22Rv1 (cell line): ENCODE results near the gene PTPRM.

Experiments used
- H3K27ac ChIP-seq: fragments of 450-650 bp; 2 replicates; pipeline ENCODE4 v1.5.1; 2017
- CTCF ChIP-seq: fragments of 450-650 bp; IDR thresholded peaks from 2 replicates; pipeline ENCODE4 v1.5.1; 2017; ENCODE audit warnings: mild to moderate bottlenecking
- ZFX ChIP-seq: fragments of 450-650 bp; IDR thresholded peaks from 2 replicates; pipeline ENCODE4 v1.6.1; 2017; ENCODE audit warnings: antibody characterized with exemption, borderline replicate concordance

PTPRM gene

GRCh38 chr18:7873316-7873715 is 306.2 kb downstream of the PTPRM start:
- H3K27ac ChIP-seq = no peak overlapping the region
- TF ChIP-seq ZFX (no peak), CTCF (no peak)

DNA sequence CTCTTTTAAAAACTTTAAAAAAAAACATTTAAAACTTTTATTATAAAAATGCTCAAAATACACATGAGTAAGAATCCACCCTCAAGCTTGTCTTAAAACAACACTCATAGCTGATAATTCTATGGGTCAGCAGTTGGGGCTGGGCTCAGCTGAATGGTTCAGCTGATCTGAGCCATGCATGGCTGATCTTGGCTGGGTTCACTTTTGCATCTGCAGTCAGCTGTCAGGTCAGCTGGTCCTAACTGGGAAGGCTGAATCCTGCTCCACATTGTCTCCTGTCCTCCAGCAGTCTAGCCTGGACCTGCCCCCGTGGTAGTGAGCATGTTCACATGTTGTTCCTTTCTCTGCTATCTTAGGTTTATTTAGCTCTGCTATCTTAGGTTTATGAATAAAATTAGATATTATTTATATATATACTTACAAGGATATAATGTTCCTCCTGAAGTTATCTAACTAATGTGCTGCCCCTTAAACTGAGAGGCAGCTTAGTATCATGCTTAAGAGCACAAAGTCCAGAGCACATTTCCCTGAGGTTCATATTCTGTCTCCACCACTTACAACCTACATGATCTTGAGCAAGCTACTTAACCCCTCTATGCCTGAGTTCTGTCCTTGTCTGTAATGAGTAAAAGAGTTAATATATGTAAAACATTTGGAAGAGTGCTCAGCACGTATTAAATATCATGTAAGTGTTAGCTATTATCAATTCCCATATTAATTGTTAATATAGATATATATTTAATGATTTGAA is 309.4 kb downstream of the PTPRM start:
- no peak overlapping the region for H3K27ac ChIP-seq

DNA sequence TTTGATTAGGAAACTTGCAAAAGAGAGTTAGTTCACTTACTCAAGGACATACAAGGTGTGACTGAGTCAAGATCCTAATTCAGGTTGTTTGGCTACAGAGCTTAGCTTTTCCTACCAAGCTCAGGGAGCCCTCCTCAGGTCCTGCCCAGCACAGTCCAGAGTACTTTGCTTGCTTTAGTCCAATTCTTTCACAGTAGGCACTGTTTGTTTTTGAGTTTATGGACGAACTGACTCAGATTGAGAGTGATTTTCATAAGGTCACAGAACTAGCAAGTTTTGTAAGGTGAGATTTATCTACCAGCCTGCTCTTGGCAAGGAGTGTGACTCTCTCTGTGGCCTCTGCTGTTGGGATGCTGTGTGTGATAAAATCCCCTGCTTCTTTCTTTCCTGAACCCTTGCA is 310.5 kb downstream of the PTPRM start:
- no peak for TF ChIP-seq ZFX
- TF ChIP-seq CTCF = no peak
- H3K27ac ChIP-seq = no peak overlapping the region

More for the DNA sequence above, 309.4 kb downstream of the PTPRM start:
- TF ChIP-seq CTCF (no peak), ZFX (no peak)

- H3K27ac ChIP-seq = no peak overlapping the region
- TF ChIP-seq ZFX (no peak), CTCF (no peak)
Observed at GRCh38 chr18:7878265-7879211, 311.4 kb downstream of the PTPRM start.

GRCh38 chr18:7879717-7880116 is 312.6 kb downstream of the PTPRM start:
- H3K27ac ChIP-seq = no peak overlapping the region
- TF ChIP-seq CTCF (no peak), ZFX (no peak)

DNA sequence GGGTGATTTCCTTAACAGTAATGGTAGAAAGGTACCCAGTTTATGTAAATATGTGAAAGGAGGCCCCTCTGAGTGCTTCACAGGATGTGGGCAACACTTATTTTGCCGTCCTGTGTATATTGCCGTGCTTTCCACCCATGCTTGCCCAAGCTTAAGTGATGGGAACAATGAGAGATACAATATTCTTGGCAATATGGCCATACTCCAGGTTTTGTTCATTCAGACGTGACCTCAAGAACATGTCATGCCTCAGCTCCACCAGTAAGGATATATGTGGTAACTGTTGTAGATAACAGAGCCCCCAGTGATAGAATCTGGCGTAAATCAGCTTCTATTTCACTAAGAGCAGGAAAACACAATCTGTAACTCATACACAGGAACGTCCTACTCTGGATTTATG is 318.7 kb downstream of the PTPRM start:
- no peak for TF ChIP-seq CTCF
- no peak for TF ChIP-seq ZFX
- H3K27ac ChIP-seq = no peak overlapping the region

- H3K27ac ChIP-seq = no peak overlapping the region
- TF ChIP-seq ZFX (no peak), CTCF (no peak)
Observed at GRCh38 chr18:7886436-7886835, 319.3 kb downstream of the PTPRM start.
